Measurements from ENCODE around the gene CRACR2B. TPM values are rescaled to one million over a fixed set of nuclear protein-coding genes. Genes with fewer than 3 reads are reported as not detected.

The CRACR2B gene
- total RNA-seq, 2 donors from 2014 or later, result 23.2 to 83.0 TPM

DNA sequence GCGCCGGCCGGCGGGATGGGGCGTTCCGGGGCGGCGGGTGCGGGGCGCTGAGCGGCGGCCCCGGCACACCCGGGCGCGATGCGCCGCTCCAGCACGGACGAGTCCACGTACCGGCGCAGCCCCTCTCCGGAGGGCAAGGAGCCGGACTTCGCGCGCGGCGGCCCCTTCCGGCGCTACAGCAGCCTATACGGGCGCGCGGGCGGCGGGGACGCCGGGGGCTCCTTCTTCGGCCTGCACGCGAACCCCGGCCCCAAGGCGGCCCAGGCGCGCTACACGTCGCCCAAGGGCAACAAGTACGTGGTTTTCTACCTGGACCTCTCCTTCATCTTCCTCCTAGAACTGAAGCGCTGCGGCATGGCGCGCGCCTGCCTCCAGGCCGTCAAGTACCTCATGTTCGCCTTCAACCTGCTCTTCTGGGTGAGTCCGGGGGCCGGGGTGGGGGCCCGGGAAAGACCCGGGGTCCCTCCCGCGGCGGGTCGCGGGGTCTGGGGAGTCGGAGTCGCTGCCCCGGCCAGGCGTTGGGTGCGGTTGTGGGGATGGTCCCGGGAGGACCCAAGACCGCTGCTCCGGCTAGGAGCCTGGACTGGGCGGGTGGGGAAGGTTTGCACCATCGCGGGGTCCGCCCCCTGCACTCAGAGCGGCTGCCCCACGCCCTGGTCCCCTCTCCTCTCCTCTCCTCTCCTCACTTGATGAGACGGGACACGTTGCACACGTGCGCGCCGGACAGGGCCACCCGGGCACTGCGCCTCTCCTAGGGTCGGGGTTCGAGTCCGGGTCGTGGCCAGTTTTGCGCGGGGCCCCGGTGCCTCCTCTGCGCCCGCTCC, 22.4 kb downstream of the CRACR2B start:
- intact Hi-C loops (cut with DNase I), result loop anchor here (2.0 to 10.0 kb wide), 5 partner anchors 62 to 615 kb away; partner anchors contain the start of genes AP2A2 and CHID1
- 27% methylated on average over 52 of the region's 97 CpGs for WGBS

DNA sequence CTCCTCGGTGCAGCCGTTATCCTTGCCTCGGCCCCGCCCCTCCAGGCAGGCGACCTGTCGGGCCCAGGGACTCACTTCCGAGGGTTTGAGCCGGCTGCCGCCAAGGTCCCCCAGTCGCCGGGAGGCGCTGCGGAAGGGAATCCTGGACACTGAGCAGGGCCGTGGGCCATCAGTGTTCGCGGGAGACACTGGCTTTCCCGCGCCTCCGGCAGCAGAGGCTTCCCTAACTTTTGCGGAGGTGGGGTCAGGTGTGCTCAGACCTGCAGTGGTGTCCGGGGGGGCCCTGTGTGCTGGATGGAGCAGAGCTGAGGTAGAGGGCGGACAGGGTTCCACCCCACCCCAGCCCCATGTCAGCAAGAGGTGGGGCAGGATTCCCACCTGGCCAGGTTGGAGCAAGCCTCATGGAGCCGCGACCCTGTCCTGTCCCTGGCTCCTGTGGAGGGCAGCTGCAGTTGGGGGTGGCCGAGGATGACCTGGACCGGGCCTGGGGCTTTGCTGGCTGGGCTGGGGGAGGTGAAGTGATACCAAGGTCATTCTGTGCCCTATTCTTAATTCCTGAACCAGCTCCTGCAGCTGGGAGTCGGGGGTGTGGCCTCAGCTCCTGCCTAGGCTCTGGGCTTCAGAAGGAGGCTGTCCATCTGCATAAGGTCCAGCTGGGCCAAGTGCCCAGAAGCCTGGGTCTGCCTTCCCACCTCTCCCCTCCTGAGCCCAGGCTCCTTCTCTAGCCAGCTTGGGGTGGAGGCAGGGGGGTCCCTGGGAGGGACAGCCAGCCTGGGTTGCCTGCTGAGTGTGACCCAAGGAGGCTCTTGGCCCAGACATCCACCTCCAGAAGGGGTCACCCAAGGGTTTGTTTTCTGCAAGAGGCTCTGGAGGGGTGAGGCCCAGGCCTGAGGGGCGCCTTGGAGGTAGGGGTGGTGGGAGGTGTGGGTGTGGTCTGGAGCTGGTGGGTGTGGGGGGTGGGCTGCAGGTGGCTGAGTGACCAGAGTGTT, 23.4 kb downstream of the CRACR2B start:
- no peak overlapping the region for H3K27ac ChIP-seq
- no peaks in the 10 kb centered on the region for H3K9me3 ChIP-seq
- intact Hi-C loops (cut with DNase I), result loop anchor here (2.0 kb wide), 1 partner anchor 200 kb away; no protein-coding TSS in a partner anchor
- H3K4me1 ChIP-seq (replicated peaks), result peaks cover 15% of the 10 kb centered on the region
- no peak for TF ChIP-seq POLR2AphosphoS5 (IDR thresholded peaks at IDR 0.05)
- no peak for TF ChIP-seq POLR2A (IDR thresholded peaks at IDR 0.05)
- TF ChIP-seq, protein P1, sequence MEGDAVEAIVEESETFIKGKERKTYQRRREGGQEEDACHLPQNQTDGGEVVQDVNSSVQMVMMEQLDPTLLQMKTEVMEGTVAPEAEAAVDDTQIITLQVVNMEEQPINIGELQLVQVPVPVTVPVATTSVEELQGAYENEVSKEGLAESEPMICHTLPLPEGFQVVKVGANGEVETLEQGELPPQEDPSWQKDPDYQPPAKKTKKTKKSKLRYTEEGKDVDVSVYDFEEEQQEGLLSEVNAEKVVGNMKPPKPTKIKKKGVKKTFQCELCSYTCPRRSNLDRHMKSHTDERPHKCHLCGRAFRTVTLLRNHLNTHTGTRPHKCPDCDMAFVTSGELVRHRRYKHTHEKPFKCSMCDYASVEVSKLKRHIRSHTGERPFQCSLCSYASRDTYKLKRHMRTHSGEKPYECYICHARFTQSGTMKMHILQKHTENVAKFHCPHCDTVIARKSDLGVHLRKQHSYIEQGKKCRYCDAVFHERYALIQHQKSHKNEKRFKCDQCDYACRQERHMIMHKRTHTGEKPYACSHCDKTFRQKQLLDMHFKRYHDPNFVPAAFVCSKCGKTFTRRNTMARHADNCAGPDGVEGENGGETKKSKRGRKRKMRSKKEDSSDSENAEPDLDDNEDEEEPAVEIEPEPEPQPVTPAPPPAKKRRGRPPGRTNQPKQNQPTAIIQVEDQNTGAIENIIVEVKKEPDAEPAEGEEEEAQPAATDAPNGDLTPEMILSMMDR (IDR thresholded peaks at IDR 0.05), result no peak
- no peak overlapping the region for H3K4me3 ChIP-seq
- no peaks in the 10 kb centered on the region for H3K27me3 ChIP-seq (replicated peaks; ENCODE audit: insufficient read depth)
- 64% methylated on average over 19 of the region's 28 CpGs for WGBS
- no peaks in the 10 kb centered on the region for H3K36me3 ChIP-seq
- DNase-seq (ENCODE audit: low spot score), result no peak

More for the DNA sequence above, 22.4 kb downstream of the CRACR2B start:
- TF ChIP-seq, protein P1 (IDR thresholded peaks at IDR 0.05), result no peak
- TF ChIP-seq POLR2A (IDR thresholded peaks at IDR 0.05), result no peak
- TF ChIP-seq POLR2AphosphoS5 (IDR thresholded peaks at IDR 0.05), result no peak
- no peaks in the 10 kb centered on the region for H3K9me3 ChIP-seq
- H3K4me1 ChIP-seq (replicated peaks), result peaks cover 16% of the 10 kb centered on the region
- H3K36me3 ChIP-seq, result no peaks in the 10 kb centered on the region
- DNase-seq (ENCODE audit: low spot score), result no peak
- H3K27me3 ChIP-seq (replicated peaks; ENCODE audit: insufficient read depth), result no peaks in the 10 kb centered on the region
- H3K27ac ChIP-seq, result no peak overlapping the region
- H3K4me3 ChIP-seq, result peak overlapping the region; percentile 37 to 44

- no peak overlapping the region for H3K27ac ChIP-seq
- H3K4me1 ChIP-seq (replicated peaks), result peaks cover 15% of the 10 kb centered on the region
- H3K4me3 ChIP-seq, result no peak overlapping the region
- DNase-seq (ENCODE audit: low spot score), result no peak
- no peaks in the 10 kb centered on the region for H3K9me3 ChIP-seq
- TF ChIP-seq POLR2AphosphoS5 (IDR thresholded peaks at IDR 0.05), result no peak
- TF ChIP-seq, protein P1 (IDR thresholded peaks at IDR 0.05), result no peak
- no peak for TF ChIP-seq POLR2A (IDR thresholded peaks at IDR 0.05)
- intact Hi-C loops (cut with DNase I), result no loop called here
- no peaks in the 10 kb centered on the region for H3K36me3 ChIP-seq
- no peaks in the 10 kb centered on the region for H3K27me3 ChIP-seq (replicated peaks; ENCODE audit: insufficient read depth)
- 84% methylated on average over 15 of the region's 15 CpGs for WGBS
These were observed 25.0 kb downstream of the CRACR2B start for GRCh38 chr11:852762-853161.

DNA sequence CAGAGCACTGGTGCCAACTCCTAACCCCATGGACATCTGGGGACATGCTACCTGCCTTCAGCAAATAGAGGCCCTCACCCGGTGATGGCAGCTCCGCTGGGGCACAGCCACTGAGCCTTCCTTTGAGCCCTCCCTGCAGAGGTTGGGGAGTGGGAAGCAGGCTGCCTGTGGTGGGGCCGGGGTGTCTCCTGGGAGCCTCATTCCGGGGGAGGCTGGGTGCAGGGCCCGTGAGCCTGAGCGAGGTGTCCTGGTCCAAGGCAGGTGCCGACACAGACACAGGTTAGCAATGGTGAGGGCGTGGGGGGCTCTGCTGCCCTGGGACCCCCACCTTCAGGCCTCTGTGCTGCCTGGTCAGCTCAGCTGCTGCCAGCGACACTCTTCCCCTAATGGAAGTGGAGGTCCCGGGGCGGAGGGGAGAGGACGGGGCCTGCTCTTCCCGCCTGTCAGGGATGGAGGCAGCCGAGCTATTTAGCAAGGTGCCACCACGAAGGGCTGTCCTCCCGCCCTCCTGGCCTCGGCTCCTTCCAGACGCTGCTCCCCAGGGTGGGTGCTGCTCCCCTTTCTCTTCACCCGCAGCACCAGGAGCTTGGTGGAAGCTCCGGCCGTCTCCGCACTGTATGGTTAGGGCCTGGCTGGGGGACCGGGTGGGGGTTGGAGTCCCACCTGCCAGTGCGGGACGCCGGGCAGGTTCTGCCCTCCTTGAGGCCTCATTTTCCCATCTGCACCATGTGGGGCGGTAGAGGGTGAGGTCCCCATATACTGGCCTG, 26.1 kb downstream of the CRACR2B start:
- DNase-seq (ENCODE audit: low spot score), result no peak
- peaks cover 11% of the 10 kb centered on the region for H3K4me1 ChIP-seq (replicated peaks)
- no peaks in the 10 kb centered on the region for H3K9me3 ChIP-seq
- no peak overlapping the region for H3K4me3 ChIP-seq
- H3K27me3 ChIP-seq (replicated peaks; ENCODE audit: insufficient read depth), result no peaks in the 10 kb centered on the region
- WGBS, result 90% methylated on average over 27 of the region's 27 CpGs
- H3K27ac ChIP-seq, result no peak overlapping the region
- no peaks in the 10 kb centered on the region for H3K36me3 ChIP-seq
- intact Hi-C loops (cut with DNase I), result no loop called here
- no peak for TF ChIP-seq POLR2AphosphoS5 (IDR thresholded peaks at IDR 0.05)
- TF ChIP-seq, protein P1 (IDR thresholded peaks at IDR 0.05), result no peak
- TF ChIP-seq POLR2A (IDR thresholded peaks at IDR 0.05), result no peak

All from prostate gland (tissue), 2 donors.